Adrenal gland (tissue), 5 donors: ENCODE data around the gene TMEM169.

Experiments used
- POLR2A ChIP-seq, 2 donors: fragments of 450-650 bp; IDR thresholded peaks; one replicate each; pipeline ENCODE4 v1.6.1; 2017; ENCODE audit warnings: antibody characterized with exemption in 2 of 2, mild to moderate bottlenecking in 2 of 2, moderate library complexity in 1 of 2
- TF ChIP-seq, protein P1 (sequence below), 6 experiments: fragments of 450-650 bp in 4 of 6; fragments of 200-600 bp in 2 of 6; sonication (generic) in 1 of 6; IDR thresholded peaks; 1 replicate in 5 of 6; 2 replicates in 1 of 6; pipeline versions ENCODE4 v1.5.1 to v1.8.0; 2016 to 2021; ENCODE audit warnings: antibody characterized with exemption in 6 of 6, mild to moderate bottlenecking in 2 of 6, moderate library complexity in 1 of 6
- donor health status: DM: no; HTN: no; CAD: no.

DNA sequence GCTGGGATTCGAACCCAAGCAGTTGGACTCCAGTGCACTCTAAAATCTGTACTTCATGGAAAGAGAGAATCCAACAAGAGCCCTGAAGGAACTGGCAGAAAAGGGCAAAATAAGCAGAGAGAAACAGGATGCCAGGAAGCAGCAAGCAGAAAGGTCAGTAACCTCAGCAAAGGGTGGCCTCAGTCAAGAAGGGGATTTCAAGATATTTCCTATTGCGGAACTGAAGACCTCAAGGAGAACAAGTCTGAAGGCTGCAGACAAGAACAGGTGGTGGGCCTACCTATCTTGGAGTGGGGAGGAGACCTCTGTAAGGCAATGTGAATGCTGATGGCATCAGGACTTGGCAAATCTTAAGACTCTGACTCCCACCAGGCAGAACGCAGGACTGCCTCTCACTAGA lies 48.3 kb upstream of the TMEM169 start:
- no peak for TF ChIP-seq POLR2A (IDR thresholded peaks at IDR 0.05)
- TF ChIP-seq, protein P1, sequence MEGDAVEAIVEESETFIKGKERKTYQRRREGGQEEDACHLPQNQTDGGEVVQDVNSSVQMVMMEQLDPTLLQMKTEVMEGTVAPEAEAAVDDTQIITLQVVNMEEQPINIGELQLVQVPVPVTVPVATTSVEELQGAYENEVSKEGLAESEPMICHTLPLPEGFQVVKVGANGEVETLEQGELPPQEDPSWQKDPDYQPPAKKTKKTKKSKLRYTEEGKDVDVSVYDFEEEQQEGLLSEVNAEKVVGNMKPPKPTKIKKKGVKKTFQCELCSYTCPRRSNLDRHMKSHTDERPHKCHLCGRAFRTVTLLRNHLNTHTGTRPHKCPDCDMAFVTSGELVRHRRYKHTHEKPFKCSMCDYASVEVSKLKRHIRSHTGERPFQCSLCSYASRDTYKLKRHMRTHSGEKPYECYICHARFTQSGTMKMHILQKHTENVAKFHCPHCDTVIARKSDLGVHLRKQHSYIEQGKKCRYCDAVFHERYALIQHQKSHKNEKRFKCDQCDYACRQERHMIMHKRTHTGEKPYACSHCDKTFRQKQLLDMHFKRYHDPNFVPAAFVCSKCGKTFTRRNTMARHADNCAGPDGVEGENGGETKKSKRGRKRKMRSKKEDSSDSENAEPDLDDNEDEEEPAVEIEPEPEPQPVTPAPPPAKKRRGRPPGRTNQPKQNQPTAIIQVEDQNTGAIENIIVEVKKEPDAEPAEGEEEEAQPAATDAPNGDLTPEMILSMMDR (IDR thresholded peaks at IDR 0.05): no peak
